ENCODE measurements around the gene PRDM9. TPM values are rescaled to one million over a fixed set of nuclear protein-coding genes. Genes with fewer than 3 reads are reported as not detected.

PRDM9 gene
- total RNA-seq, 1 donor from 2014 or later, result not detected

GRCh38 chr5:23468658-23469057, 38.8 kb upstream of the PRDM9 start:
- intact Hi-C loops (cut with micrococcal nuclease), result no loop called here
- H3K27ac ChIP-seq (replicated peaks), result no peak overlapping the region
- no peak overlapping the region for H3K4me3 ChIP-seq
- no peaks in the 10 kb centered on the region for H3K27me3 ChIP-seq (ENCODE audit: low read depth)
- no peaks in the 10 kb centered on the region for H3K4me1 ChIP-seq
- no peak for DNase-seq
- no peak for TF ChIP-seq CTCF (IDR thresholded peaks at IDR 0.05; ENCODE audit: borderline replicate concordance)
- H3K9me3 ChIP-seq (replicated peaks), result peaks cover 25% of the 10 kb centered on the region
- no peaks in the 10 kb centered on the region for H3K36me3 ChIP-seq

DNA sequence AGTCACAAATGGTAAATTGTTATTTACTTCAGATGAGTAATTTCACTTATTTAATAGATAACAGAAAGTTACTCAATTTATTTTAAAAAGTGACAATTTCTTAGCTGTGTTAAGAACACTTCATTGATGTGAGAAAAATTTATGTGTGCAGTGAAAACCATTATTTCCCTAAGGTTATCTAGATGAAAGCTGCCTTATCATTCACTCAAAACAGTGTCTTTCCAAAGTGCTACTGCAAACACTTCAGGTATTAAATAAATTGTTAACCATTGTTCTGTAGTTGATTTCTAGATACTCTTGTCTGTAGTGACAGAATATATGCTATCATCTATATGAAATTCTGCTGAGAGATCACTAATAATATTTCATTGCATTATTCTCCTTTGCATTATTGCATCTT, 33.5 kb upstream of the PRDM9 start:
- no peaks in the 10 kb centered on the region for H3K4me1 ChIP-seq
- no peak overlapping the region for H3K4me3 ChIP-seq
- H3K27me3 ChIP-seq (ENCODE audit: low read depth), result no peaks in the 10 kb centered on the region
- TF ChIP-seq CTCF (IDR thresholded peaks at IDR 0.05; ENCODE audit: borderline replicate concordance), result no peak
- peaks cover 5% of the 10 kb centered on the region for H3K9me3 ChIP-seq (replicated peaks)
- intact Hi-C loops (cut with micrococcal nuclease), result no loop called here
- no peak overlapping the region for H3K27ac ChIP-seq (replicated peaks)
- H3K36me3 ChIP-seq, result no peaks in the 10 kb centered on the region
- DNase-seq, result no peak

DNA sequence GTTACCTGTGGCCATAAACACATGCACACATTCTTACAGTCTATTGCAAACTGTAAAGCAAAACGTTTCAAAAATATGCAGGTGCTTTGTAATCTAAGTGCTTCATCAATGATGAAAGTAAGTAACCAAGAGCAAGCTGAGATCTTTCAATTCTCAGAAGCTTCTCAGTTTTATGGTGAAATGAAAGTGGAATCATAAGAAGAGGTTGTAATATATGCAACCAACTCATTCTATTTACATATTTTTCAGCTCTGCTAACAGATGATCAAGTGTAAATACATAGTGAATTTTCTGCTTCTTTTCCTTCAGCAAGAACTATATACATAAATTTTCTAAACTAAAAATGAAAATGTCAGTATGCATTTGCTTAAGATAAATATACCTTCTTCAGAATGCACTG, 33.1 kb upstream of the PRDM9 start:
- intact Hi-C loops (cut with micrococcal nuclease), result no loop called here
- Histone ChIP-seq H3K4me3 (no peak overlapping the region), H3K27me3 (ENCODE audit: low read depth) (no peaks in the 10 kb centered on the region), H3K9me3 (replicated peaks) (peaks cover 5% of the 10 kb centered on the region), H3K36me3 (no peaks in the 10 kb centered on the region), H3K4me1 (no peaks in the 10 kb centered on the region), H3K27ac (replicated peaks) (no peak overlapping the region)
- DNase-seq, result no peak
- TF ChIP-seq CTCF (IDR thresholded peaks at IDR 0.05; ENCODE audit: borderline replicate concordance), result no peak

DNA sequence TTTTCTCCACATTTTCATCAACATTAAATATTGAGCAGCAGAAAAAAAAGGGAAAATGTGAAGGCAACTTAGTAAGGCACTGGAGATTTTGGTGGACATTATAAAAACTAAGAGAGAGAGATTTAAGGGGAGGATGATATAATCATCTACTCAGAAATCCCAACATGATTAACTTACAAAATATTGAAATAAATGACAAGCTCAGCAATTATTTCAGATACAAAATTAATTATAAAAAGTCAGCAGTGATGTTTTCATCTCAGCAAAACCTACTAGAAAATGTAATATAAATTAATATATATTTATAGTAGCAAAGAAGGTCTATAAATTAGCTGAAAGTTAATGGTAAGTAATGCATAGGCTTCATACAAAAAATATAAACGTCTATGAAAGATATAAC, 30.8 kb upstream of the PRDM9 start:
- intact Hi-C loops (cut with micrococcal nuclease), result no loop called here

DNA sequence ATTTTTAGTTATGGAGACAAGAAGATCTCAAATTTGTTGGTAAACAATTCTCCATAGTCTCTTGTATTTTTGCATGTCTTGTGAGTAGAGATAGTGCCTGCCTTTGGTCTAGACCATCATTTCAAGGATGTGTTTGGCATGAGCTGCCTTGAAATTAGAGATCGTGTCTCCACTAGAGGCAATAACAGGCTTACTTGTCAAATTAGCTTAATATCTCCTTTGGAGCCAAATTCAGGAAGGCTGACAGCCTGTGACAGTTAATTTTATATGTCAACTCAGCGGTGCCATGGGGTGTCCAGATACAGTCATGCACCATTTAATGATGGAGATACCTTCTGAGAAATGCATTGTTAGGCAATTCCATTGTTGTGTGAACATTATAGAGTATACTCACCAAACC, 24.8 kb upstream of the PRDM9 start:
- Histone ChIP-seq H3K27me3 (ENCODE audit: low read depth) (no peaks in the 10 kb centered on the region), H3K4me3 (no peak overlapping the region), H3K9me3 (replicated peaks) (peaks cover 26% of the 10 kb centered on the region), H3K4me1 (no peaks in the 10 kb centered on the region), H3K36me3 (no peaks in the 10 kb centered on the region), H3K27ac (replicated peaks) (no peak overlapping the region)
- no peak for TF ChIP-seq CTCF (IDR thresholded peaks at IDR 0.05; ENCODE audit: borderline replicate concordance)
- intact Hi-C loops (cut with micrococcal nuclease), result no loop called here
- no peak for DNase-seq

More for the DNA sequence above, 30.8 kb upstream of the PRDM9 start:
- Histone ChIP-seq H3K9me3 (replicated peaks) (peaks cover 5% of the 10 kb centered on the region), H3K4me1 (no peaks in the 10 kb centered on the region), H3K36me3 (no peaks in the 10 kb centered on the region), H3K4me3 (no peak overlapping the region), H3K27ac (replicated peaks) (no peak overlapping the region), H3K27me3 (ENCODE audit: low read depth) (no peaks in the 10 kb centered on the region)
- no peak for TF ChIP-seq CTCF (IDR thresholded peaks at IDR 0.05; ENCODE audit: borderline replicate concordance)
- no peak for DNase-seq

GRCh38 chr5:23483090-23483489, 24.3 kb upstream of the PRDM9 start:
- intact Hi-C loops (cut with micrococcal nuclease), result no loop called here
- Histone ChIP-seq H3K4me1 (no peaks in the 10 kb centered on the region), H3K9me3 (replicated peaks) (peaks cover 25% of the 10 kb centered on the region), H3K4me3 (no peak overlapping the region), H3K36me3 (no peaks in the 10 kb centered on the region), H3K27ac (replicated peaks) (no peak overlapping the region), H3K27me3 (ENCODE audit: low read depth) (no peaks in the 10 kb centered on the region)
- no peak for DNase-seq
- no peak for TF ChIP-seq CTCF (IDR thresholded peaks at IDR 0.05; ENCODE audit: borderline replicate concordance)

Measured in left ventricle myocardium inferior (tissue), 1 donor.